ENCODE data around the gene FXYD5. TPM values are rescaled to one million over a fixed set of nuclear protein-coding genes. Genes with fewer than 3 reads are reported as not detected.

FXYD5 gene
- total RNA-seq, 2 experiments from 2014 or later = 262 to 354 TPM

- Mint-ChIP-seq H3K27me3 (no peaks in the 10 kb centered on the region), H3K27ac (no peak within 1 kb of the TSS), H3K36me3 (no peaks in the 10 kb centered on the region), H3K4me1 (peaks cover 3% of the 10 kb centered on the region), H3K9me3 (ENCODE audit: low read depth) (no peaks in the 10 kb centered on the region), H3K4me3 (no peak within 1 kb of the TSS)
- CTCF ChIA-PET = interaction anchor here (0.6 to 2.5 kb wide), 12 partner anchors 12 to 143 kb away, joined by 3 to 14 read pairs (median 3); partner anchors contain the start of gene LGI4
- ATAC-seq (no peak), DNase-seq (no peak)
Measured at GRCh38 chr19:35115177-35115951, 39.2 kb upstream of the FXYD5 start, which contains the start of gene FXYD3. FXYD3 (plus strand) TSS chr19:35115823; CDS start chr19:35119377, 3,554 bp downstream.

GRCh38 chr19:35116072-35116801 lies 38.3 kb upstream of the FXYD5 start:
- no peak overlapping the region for H3K4me3 Mint-ChIP-seq
- H3K27me3 Mint-ChIP-seq = no peaks in the 10 kb centered on the region
- H3K36me3 Mint-ChIP-seq = no peaks in the 10 kb centered on the region
- DNase-seq = no peak
- H3K9me3 Mint-ChIP-seq (ENCODE audit: low read depth) = no peaks in the 10 kb centered on the region
- no peak for ATAC-seq
- H3K4me1 Mint-ChIP-seq = peaks cover 3% of the 10 kb centered on the region
- CTCF ChIA-PET = interaction anchor here (1.4 to 3.5 kb wide), 6 partner anchors 19 to 72 kb away, joined by 3 to 14 read pairs (median 5); partner anchors contain the start of gene LGI4
- H3K27ac Mint-ChIP-seq = no peak overlapping the region

GRCh38 chr19:35117116-35117515 lies 37.4 kb upstream of the FXYD5 start:
- no peak overlapping the region for H3K4me3 Mint-ChIP-seq
- CTCF ChIA-PET = interaction anchor here (1.4 to 3.5 kb wide), 3 partner anchors 19 to 73 kb away, joined by 3 to 13 read pairs (median 6); partner anchors contain the start of gene LGI4
- no peak for DNase-seq
- no peak for ATAC-seq
- H3K36me3 Mint-ChIP-seq = no peaks in the 10 kb centered on the region
- H3K27ac Mint-ChIP-seq = no peak overlapping the region
- H3K9me3 Mint-ChIP-seq (ENCODE audit: low read depth) = no peaks in the 10 kb centered on the region
- H3K27me3 Mint-ChIP-seq = no peaks in the 10 kb centered on the region
- peaks cover 3% of the 10 kb centered on the region for H3K4me1 Mint-ChIP-seq

- Mint-ChIP-seq H3K27ac (no peak overlapping the region), H3K36me3 (no peaks in the 10 kb centered on the region), H3K4me1 (peaks cover 3% of the 10 kb centered on the region), H3K4me3 (no peak overlapping the region), H3K27me3 (no peaks in the 10 kb centered on the region), H3K9me3 (ENCODE audit: low read depth) (no peaks in the 10 kb centered on the region)
- CTCF ChIA-PET = interaction anchor here (1.4 to 3.5 kb wide), 3 partner anchors 18 to 73 kb away, joined by 3 to 13 read pairs (median 6); partner anchors contain the start of gene LGI4
- ATAC-seq (no peak), DNase-seq (no peak)
Measured at GRCh38 chr19:35117799-35118198, 36.7 kb upstream of the FXYD5 start.

DNA sequence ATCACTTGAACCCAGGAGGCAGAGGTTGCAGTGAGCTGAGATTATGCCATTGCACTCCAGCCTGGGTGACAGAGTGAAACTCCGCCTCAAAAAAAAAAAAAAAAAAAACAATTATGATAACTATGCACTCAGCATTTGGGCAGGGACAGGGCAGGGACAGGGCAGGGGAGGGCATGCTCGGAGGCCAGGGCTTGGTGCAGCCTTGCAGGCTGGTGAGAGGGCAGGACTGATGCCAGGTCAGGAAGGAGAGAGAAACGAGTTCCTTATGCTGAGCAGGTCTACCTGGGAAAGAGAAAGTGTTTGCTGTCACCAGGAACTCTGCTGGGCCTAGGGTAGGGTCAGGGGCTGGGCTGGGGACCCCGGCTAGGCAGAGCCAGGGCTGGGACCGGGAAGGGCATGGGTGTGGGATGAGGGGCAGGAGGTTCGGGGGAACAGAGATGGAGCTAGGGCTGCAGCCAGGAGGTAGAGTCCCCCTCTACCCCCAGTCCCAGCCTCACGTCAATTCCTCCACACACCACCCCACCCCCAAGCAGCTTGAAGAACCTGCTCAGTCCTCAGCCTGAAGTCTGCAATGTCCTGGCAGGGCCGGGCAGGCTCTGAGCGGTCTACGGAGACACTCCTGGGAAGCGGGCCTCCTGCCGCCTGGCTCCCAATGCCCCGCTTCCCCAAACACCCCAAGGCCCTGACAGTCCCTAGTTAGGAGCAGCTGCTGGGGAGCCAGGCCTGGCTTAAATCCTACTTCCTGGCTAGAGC lies 36.1 kb upstream of the FXYD5 start:
- DNase-seq (no peak), ATAC-seq (no peak)
- Mint-ChIP-seq H3K36me3 (no peaks in the 10 kb centered on the region), H3K9me3 (ENCODE audit: low read depth) (no peaks in the 10 kb centered on the region), H3K27ac (no peak overlapping the region), H3K27me3 (no peaks in the 10 kb centered on the region), H3K4me1 (peaks cover 3% of the 10 kb centered on the region), H3K4me3 (no peak overlapping the region)
- CTCF ChIA-PET = interaction anchor here (3.5 kb wide), 1 partner anchor 17 kb away, joined by 13 read pairs; the partner anchor contains the start of gene LGI4

GRCh38 chr19:35119091-35119490 lies 35.4 kb upstream of the FXYD5 start:
- H3K4me1 Mint-ChIP-seq = peaks cover 7% of the 10 kb centered on the region
- H3K27ac Mint-ChIP-seq = no peak overlapping the region
- CTCF ChIA-PET = interaction anchor here (1.2 to 3.5 kb wide), 2 partner anchors 17 to 52 kb away, joined by 4 to 13 read pairs; partner anchors contain the start of gene LGI4
- DNase-seq = no peak
- no peak for ATAC-seq
- no peaks in the 10 kb centered on the region for H3K27me3 Mint-ChIP-seq
- H3K36me3 Mint-ChIP-seq = no peaks in the 10 kb centered on the region
- no peaks in the 10 kb centered on the region for H3K9me3 Mint-ChIP-seq (ENCODE audit: low read depth)
- no peak overlapping the region for H3K4me3 Mint-ChIP-seq

DNA sequence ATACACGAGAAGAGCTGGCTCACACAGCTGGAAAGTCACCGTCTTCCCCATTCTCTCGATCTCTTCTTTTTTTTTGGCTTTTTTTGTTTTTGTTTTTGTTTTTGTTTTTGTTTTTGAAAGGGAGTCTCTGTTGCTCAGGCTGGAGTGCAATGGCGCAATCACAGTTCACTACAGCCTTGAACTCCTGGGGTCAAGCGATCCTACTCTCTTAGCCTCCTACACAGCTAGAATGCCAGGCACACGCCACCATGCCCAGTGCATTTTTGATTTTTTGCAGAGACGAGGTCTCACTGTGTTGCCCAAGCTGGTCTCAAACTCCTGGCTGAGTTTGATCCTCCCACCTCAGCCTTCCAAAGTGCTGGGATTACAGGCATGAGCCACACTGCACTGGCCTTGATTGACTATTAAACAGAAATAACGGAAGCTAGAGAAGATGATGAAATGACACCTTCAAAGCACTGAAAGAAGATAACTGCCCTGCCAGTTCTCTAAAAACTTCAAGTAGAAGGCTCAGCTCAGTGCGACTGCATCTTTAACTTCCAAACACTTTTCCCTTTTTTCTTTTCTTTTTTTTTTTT lies 34.9 kb upstream of the FXYD5 start:
- H3K27ac Mint-ChIP-seq = no peak overlapping the region
- H3K27me3 Mint-ChIP-seq = no peaks in the 10 kb centered on the region
- no peaks in the 10 kb centered on the region for H3K36me3 Mint-ChIP-seq
- CTCF ChIA-PET = interaction anchor here (1.2 to 3.5 kb wide), 2 partner anchors 16 to 53 kb away, joined by 4 to 13 read pairs; partner anchors contain the start of gene LGI4
- DNase-seq (no peak), ATAC-seq (no peak)
- no peaks in the 10 kb centered on the region for H3K9me3 Mint-ChIP-seq (ENCODE audit: low read depth)
- peaks cover 10% of the 10 kb centered on the region for H3K4me1 Mint-ChIP-seq
- H3K4me3 Mint-ChIP-seq = no peak overlapping the region

DNA sequence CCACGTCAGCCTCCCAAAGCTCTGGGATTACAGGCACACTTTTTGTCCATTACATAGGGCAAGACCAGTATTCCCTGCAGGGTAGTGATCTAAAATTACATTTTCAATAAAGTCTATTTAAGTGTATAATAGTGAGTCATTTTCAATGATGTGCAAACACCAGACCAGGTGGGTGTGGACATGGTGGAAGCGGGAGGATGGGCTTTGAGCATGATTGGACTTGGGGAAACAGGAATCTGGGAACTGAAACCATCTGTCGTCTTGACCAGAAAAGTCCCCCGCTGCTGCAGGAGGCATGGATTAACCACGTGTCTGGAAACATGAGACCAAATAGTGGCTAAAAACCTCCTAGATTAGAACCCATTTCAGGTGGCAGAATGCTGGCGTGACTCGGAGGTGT lies 34.0 kb upstream of the FXYD5 start:
- H3K4me1 Mint-ChIP-seq = peaks cover 12% of the 10 kb centered on the region
- CTCF ChIA-PET = interaction anchor here (1.2 kb wide), 1 partner anchor 54 kb away, joined by 4 read pairs; no protein-coding TSS in a partner anchor
- no peak for DNase-seq

DNA sequence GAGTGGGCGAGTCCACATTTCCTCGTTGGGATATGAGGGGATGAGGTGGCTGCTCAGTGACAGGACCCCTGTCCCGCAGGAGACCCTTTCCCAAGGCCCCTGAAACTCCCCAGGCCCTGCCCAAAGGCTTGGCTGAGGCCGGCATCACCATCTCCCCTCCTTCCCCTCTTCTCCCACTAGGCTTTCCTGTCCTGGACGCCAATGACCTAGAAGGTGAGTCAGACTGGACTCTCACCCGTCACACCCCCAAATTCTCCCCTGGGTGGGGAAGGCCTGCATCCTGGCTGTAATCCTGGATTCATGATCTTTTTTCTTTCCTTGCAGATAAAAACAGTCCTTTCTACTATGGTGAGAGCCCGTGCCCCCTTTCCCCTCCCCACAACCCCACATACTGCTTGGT lies 33.6 kb upstream of the FXYD5 start:
- Mint-ChIP-seq H3K4me3 (no peak overlapping the region), H3K27ac (no peak overlapping the region), H3K27me3 (no peaks in the 10 kb centered on the region), H3K9me3 (ENCODE audit: low read depth) (no peaks in the 10 kb centered on the region), H3K36me3 (no peaks in the 10 kb centered on the region), H3K4me1 (peaks cover 12% of the 10 kb centered on the region)
- DNase-seq (no peak), ATAC-seq (no peak)
- CTCF ChIA-PET = no interaction called here

More for the DNA sequence above, 34.0 kb upstream of the FXYD5 start:
- Mint-ChIP-seq H3K27ac (no peak overlapping the region), H3K4me3 (no peak overlapping the region), H3K9me3 (ENCODE audit: low read depth) (no peaks in the 10 kb centered on the region), H3K27me3 (no peaks in the 10 kb centered on the region), H3K36me3 (no peaks in the 10 kb centered on the region)
- no peak for ATAC-seq

- Mint-ChIP-seq H3K27me3 (no peaks in the 10 kb centered on the region), H3K36me3 (no peaks in the 10 kb centered on the region), H3K4me1 (peaks cover 12% of the 10 kb centered on the region), H3K27ac (no peak overlapping the region), H3K9me3 (ENCODE audit: low read depth) (no peaks in the 10 kb centered on the region), H3K4me3 (no peak overlapping the region)
- DNase-seq (no peak), ATAC-seq (no peak)
- CTCF ChIA-PET = interaction anchor here (4.7 kb wide), 1 partner anchor 13 kb away, joined by 24 read pairs; the partner anchor contains the start of gene LGI4
Measured at GRCh38 chr19:35122687-35123551, 31.6 kb upstream of the FXYD5 start.

GRCh38 chr19:35123573-35123972 lies 31.0 kb upstream of the FXYD5 start:
- Mint-ChIP-seq H3K4me3 (no peak overlapping the region), H3K4me1 (peaks cover 12% of the 10 kb centered on the region), H3K27ac (no peak overlapping the region)

More at GRCh38 chr19:35123573-35123972, 31.0 kb upstream of the FXYD5 start:
- ATAC-seq (no peak), DNase-seq (no peak)
- no peaks in the 10 kb centered on the region for H3K27me3 Mint-ChIP-seq
- CTCF ChIA-PET = interaction anchor here (1.6 to 4.7 kb wide), 2 partner anchors 12 to 56 kb away, joined by 5 to 24 read pairs; partner anchors contain the start of gene LGI4
- H3K9me3 Mint-ChIP-seq (ENCODE audit: low read depth) = no peaks in the 10 kb centered on the region
- H3K36me3 Mint-ChIP-seq = no peaks in the 10 kb centered on the region
